Measurements from ENCODE around the gene ARHGDIB.

GRCh38 chr12:14988035-14988434 is 26.6 kb upstream of the ARHGDIB start:
- no peak for TF ChIP-seq YY1 (IDR thresholded peaks at IDR 0.05; ENCODE audit: insufficient read depth, insufficient read length)
- TF ChIP-seq ZNF274 (IDR thresholded peaks at IDR 0.05; ENCODE audit: low read depth, low read length): no peak
